Measurements from ENCODE around the gene NUP43. TPM values are rescaled to one million over a fixed set of nuclear protein-coding genes. Genes with fewer than 3 reads are reported as not detected.

NUP43 gene
- total and polyA plus RNA-seq, 2 of the 13 experiments (the other 11 are each of a cell fraction or from before 2014, with no cell fraction given) = 38.9 to 85.1 TPM

DNA sequence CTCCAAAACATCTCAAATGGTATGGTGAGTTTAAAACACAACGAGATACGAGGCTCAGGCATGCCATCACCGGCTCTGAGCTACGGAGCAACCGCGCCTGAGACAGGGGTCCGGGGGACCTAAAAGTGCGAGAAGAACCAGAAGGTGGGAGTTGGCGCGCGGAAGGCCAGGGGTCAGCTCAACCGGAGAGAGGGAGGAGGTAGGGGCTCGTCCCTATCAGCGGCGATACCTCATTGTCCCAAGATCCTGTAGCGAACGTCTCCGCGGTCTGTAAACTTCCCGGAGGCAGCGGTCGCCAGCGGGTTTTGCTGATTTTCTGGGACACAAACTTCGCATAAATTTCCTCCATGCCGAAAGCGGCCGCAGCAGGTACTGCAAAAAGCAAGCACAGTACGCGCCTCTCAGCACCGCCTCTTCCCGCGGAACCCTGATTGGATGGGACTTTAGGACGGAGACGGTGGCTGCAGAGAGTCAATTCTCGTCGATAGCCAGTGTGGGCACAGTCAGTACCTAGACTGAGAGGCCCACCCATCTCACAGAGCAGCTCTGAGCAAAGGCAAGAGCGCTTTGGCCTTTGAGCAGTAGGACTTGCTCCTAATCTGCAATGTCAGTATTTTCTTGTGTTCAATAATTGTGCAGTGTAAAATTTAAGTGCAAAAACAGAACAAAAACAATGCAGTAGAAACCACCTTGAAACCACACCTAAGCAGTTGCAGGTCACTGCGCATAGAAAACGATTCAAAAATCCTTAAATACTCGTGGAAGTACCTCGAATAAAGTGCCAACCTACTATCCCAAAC lies at the start of gene NUP43 (continued):
- TF ChIP-seq ZNF558 (CRISPR knock-in tag; IDR thresholded peaks at IDR 0.05; ENCODE audit: borderline replicate concordance) (no peak), CENPX (CRISPR knock-in tag; IDR thresholded peaks at IDR 0.05) (no peak), FOSL2 (CRISPR knock-in tag; IDR thresholded peaks at IDR 0.05) (peak; percentile 71), GPN1 (CRISPR knock-in tag; IDR thresholded peaks at IDR 0.05; ENCODE audit: borderline replicate concordance) (no peak), PCBP1 (IDR thresholded peaks at IDR 0.05; ENCODE audit: borderline replicate concordance, low read depth, low read length) (no peak), ZNF790 (CRISPR knock-in tag; IDR thresholded peaks at IDR 0.05; ENCODE audit: borderline replicate concordance) (peak; percentile 59; the same call in 1 of the 2 replicates), FOXA1 (IDR thresholded peaks at IDR 0.05) (no peak), FOXA1 (CRISPR knock-in tag; IDR thresholded peaks at IDR 0.05) (peak; percentile 58), ZNF577 (CRISPR knock-in tag; IDR thresholded peaks at IDR 0.05; ENCODE audit: borderline replicate concordance, low read depth) (no peak), JUNB (CRISPR knock-in tag; IDR thresholded peaks at IDR 0.05; ENCODE audit: borderline replicate concordance) (no peak), ZNF274 (CRISPR knock-in tag; IDR thresholded peaks at IDR 0.05) (peak; percentile 90), ZNF24 (IDR thresholded peaks at IDR 0.05) (no peak), ZNF652 (CRISPR knock-in tag; IDR thresholded peaks at IDR 0.05; ENCODE audit: borderline replicate concordance, low read depth) (no peak), SP5 (CRISPR knock-in tag; IDR thresholded peaks at IDR 0.05; ENCODE audit: borderline replicate concordance, low read depth) (peak; percentile 22; the same call in 1 of the 2 replicates), ZFX (CRISPR knock-in tag; IDR thresholded peaks at IDR 0.05; ENCODE audit: low read depth) (peak; percentile 99), ZNF20 (CRISPR knock-in tag; IDR thresholded peaks at IDR 0.05) (no peak), PITX1 (CRISPR knock-in tag; IDR thresholded peaks at IDR 0.05) (peak; percentile 65), KAT2B (IDR thresholded peaks at IDR 0.05; ENCODE audit: borderline replicate concordance, low read depth, low read length) (no peak), FOXO1 (CRISPR knock-in tag; IDR thresholded peaks at IDR 0.05) (peak; percentile 21), TEAD3 (CRISPR knock-in tag; optimal IDR thresholded peaks at IDR 0.05; ENCODE audit: borderline replicate concordance) (peak; percentile 64)
- TF ChIP-seq, protein P1, sequence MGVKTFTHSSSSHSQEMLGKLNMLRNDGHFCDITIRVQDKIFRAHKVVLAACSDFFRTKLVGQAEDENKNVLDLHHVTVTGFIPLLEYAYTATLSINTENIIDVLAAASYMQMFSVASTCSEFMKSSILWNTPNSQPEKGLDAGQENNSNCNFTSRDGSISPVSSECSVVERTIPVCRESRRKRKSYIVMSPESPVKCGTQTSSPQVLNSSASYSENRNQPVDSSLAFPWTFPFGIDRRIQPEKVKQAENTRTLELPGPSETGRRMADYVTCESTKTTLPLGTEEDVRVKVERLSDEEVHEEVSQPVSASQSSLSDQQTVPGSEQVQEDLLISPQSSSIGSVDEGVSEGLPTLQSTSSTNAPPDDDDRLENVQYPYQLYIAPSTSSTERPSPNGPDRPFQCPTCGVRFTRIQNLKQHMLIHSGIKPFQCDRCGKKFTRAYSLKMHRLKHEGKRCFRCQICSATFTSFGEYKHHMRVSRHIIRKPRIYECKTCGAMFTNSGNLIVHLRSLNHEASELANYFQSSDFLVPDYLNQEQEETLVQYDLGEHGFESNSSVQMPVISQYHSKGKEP (CRISPR knock-in tag; IDR thresholded peaks at IDR 0.05) = no peak
- TF ChIP-seq, protein P2, sequence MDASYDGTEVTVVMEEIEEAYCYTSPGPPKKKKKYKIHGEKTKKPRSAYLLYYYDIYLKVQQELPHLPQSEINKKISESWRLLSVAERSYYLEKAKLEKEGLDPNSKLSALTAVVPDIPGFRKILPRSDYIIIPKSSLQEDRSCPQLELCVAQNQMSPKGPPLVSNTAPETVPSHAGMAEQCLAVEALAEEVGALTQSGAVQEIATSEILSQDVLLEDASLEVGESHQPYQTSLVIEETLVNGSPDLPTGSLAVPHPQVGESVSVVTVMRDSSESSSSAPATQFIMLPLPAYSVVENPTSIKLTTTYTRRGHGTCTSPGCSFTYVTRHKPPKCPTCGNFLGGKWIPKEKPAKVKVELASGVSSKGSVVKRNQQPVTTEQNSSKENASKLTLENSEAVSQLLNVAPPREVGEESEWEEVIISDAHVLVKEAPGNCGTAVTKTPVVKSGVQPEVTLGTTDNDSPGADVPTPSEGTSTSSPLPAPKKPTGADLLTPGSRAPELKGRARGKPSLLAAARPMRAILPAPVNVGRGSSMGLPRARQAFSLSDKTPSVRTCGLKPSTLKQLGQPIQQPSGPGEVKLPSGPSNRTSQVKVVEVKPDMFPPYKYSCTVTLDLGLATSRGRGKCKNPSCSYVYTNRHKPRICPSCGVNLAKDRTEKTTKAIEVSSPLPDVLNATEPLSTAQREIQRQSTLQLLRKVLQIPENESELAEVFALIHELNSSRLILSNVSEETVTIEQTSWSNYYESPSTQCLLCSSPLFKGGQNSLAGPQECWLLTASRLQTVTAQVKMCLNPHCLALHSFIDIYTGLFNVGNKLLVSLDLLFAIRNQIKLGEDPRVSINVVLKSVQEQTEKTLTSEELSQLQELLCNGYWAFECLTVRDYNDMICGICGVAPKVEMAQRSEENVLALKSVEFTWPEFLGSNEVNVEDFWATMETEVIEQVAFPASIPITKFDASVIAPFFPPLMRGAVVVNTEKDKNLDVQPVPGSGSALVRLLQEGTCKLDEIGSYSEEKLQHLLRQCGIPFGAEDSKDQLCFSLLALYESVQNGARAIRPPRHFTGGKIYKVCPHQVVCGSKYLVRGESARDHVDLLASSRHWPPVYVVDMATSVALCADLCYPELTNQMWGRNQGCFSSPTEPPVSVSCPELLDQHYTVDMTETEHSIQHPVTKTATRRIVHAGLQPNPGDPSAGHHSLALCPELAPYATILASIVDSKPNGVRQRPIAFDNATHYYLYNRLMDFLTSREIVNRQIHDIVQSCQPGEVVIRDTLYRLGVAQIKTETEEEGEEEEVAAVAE (CRISPR knock-in tag; IDR thresholded peaks at IDR 0.05; ENCODE audit: borderline replicate concordance) = peak; percentile 91; the same call in 1 of the 2 replicates
- TF ChIP-seq, protein P3, sequence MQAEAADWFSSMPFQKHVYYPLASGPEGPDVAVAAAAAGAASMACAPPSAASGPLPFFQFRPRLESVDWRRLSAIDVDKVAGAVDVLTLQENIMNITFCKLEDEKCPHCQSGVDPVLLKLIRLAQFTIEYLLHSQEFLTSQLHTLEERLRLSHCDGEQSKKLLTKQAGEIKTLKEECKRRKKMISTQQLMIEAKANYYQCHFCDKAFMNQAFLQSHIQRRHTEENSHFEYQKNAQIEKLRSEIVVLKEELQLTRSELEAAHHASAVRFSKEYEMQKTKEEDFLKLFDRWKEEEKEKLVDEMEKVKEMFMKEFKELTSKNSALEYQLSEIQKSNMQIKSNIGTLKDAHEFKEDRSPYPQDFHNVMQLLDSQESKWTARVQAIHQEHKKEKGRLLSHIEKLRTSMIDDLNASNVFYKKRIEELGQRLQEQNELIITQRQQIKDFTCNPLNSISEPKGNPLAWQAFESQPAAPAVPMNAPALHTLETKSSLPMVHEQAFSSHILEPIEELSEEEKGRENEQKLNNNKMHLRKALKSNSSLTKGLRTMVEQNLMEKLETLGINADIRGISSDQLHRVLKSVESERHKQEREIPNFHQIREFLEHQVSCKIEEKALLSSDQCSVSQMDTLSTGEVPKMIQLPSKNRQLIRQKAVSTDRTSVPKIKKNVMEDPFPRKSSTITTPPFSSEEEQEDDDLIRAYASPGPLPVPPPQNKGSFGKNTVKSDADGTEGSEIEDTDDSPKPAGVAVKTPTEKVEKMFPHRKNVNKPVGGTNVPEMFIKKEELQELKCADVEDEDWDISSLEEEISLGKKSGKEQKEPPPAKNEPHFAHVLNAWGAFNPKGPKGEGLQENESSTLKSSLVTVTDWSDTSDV (CRISPR knock-in tag; IDR thresholded peaks at IDR 0.05) = no peak

All from HepG2 (cell line).